Endothelial cell of hepatic sinusoid (primary cell): ENCODE measurements around the gene IDUA.

Source experiments
- in situ Hi-C: cut with HindIII; loops from 2 replicates; pipeline ENCODE4 v1.10.0; 2017; ENCODE audit warnings: low sequenced_read_pairs

Gene IDUA

DNA sequence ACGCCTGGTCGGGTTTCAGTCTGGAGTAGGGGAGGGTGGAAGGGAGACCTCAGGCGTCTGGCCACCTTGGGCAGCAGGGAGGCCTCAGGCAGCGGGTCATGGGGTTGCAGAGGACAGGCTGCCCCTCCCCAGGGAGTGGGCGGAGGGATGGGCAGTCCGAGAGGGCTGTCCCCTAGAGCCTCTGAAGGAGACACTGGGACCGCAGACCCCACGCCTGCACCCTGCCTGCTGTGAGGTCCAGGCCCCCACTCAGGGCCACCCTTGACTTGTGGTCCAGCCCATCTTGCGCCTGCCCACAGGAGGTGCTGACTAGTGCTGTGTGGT, 41.0 kb downstream of the IDUA start:
- in situ Hi-C loops = no loop called here

DNA sequence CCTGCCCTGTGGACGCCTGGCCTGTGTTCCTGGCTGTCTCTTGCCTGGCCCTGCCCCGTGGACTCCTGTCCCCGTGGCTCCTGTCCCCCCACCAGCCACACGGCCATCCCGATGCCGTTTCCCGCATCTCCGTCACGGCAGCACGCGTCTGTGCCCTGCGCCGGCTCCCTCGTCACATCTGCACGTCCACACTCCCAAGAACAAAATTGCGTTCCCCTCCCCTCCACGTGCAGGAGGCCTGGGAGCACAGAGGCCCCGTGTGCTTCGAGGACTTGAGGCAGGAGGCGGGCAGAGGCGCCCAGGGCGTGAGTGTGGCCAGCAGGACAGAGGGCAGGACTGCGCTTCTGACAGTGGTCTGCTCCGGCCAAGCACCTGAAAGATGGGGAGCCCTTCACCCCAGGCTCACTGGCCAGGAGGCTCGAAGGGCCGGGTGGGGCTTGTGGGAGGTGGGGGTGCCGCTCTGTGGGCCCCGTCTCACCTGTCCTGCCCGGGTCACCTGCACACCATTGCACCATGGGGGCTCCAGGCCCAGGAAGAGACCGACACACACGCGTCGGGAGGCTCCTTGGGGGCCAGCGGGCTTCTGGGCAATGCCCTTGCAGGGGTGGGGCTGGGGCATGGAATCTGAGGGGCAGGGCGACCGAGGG, 41.9 kb downstream of the IDUA start:
- in situ Hi-C loops = no loop called here

DNA sequence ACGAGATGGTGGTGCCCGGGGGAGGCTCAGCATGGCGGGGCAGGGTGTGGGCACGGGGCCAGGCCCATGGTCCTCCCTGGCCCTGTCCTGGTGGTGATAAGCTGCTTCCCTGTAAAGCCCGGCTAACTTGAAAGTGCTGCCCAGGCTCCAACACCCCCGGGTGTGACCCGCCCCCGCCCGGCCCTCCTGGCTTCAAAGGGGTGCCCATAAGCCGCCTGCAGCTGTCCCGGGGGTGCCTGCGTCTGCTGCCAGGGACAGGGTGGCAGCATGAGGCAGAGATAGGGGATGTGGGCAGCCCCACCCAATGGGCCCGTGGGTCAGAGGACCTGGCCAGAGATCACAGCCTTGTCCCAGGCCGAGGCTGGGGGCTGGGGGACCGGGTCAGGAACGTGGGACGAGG, 42.7 kb downstream of the IDUA start:
- in situ Hi-C loops = no loop called here

DNA sequence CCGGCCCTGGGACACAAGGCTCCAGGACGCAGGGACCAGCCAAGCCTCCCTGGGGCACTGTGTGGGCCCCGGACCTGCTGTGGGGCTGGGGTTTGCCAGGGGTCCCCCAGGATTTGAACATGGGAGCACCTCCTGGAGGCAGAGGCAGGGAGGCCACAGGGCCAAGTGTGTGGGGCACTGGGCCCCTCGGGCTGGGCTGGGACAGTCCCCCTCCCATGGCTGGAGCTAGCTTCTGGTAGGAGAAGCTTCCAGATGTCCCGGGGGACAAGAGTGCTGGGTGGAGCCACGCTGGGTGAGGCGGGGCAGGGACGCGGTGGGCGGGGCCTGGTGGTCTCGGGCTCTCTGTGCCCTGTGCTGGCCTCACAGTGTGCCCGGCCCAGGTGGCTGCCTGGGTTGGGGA, 43.2 kb downstream of the IDUA start:
- in situ Hi-C loops = loop anchor here (5.0 to 10.0 kb wide), 3 partner anchors 58 to 325 kb away; partner anchors contain the start of genes DGKQ, GAK and TMEM175

DNA sequence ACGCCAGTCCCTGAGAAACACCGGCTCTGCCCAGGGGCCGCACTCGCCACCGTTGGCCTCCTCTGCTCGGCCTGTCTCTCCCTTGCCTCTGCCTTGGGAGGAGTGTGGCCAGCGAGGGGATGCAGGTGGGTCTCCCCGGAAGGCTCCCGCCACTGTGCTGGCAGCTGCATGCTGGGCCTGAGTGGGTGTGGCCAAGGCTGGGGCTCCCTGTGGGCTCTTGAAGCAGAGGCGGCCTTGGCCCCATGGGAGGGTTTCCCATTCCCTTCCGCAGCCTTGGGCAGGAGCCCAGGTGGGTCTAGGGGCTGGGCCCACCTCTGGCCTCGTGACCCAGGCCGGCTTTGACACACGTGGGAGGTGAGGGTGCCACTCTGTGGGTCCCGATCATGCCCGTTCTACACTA, 43.7 kb downstream of the IDUA start:
- in situ Hi-C loops = loop anchor here (5.0 to 10.0 kb wide), 3 partner anchors 58 to 324 kb away; partner anchors contain the start of genes DGKQ, GAK and TMEM175

DNA sequence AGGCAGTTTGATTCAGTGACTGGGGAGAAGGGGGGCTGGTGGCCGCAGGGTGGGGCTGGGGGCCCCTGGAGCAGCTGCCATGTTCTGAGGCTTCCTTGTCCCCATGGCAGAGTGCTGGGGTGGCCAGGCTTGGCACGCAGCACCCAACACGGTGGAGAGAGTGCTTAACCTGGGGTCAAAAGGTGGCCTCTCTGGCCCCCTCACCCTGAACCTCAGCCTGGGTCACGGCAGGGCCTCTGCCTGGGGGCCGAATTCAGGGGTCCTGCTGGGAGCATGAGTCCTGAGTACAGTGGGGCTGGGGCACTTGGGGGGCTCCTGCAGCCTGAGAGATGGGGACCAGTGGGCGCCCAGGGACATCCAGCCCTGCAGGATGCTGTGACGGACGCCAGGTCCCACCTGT, 44.5 kb downstream of the IDUA start:
- in situ Hi-C loops = loop anchor here (5.0 to 10.0 kb wide), 3 partner anchors 59 to 323 kb away; partner anchors contain the start of genes DGKQ, GAK and TMEM175

DNA sequence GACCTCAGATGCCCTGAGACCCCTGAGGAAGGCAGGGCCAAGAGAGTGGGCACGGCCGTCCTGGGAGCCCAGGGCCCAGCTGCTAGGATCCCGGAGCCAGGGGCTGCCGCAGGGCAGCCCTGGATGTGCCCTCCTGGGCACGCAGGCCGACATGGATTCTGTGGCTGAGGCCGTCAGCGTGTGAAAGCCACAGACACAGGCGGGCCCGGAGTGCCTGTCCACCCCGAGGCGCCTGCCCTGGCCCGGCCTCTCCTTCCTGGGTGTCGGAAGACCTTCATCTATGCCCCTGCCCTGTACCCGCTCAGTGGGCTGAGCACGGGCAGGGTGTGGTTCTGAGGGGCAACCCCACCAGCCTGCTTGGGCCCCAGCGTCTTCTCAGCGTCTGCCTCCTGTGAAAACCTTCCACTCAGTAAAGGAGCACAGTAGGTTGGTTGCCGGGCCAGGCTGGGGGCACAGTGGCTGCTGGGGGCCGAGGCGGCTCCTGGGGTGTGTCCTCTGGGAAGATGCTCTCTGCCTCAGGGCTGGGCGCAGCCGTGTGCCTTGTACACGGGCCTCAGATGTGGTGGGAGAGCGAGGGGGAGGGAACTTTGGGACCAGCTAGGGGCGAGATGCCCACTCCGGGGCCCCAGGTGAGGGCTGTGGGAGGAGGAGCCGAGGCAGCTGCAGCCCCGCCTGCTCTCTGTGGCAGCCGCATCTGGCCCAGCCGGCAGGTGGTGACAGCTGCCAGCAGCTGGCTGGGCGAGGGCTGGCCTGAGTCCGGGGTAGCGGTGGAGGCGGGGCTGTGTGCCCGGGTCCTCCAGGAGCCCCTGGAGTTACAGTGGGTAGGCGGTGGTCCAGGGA, 45.3 kb downstream of the IDUA start:
- in situ Hi-C loops = loop anchor here (5.0 to 10.0 kb wide), 3 partner anchors 60 to 323 kb away; partner anchors contain the start of genes DGKQ, GAK and TMEM175

DNA sequence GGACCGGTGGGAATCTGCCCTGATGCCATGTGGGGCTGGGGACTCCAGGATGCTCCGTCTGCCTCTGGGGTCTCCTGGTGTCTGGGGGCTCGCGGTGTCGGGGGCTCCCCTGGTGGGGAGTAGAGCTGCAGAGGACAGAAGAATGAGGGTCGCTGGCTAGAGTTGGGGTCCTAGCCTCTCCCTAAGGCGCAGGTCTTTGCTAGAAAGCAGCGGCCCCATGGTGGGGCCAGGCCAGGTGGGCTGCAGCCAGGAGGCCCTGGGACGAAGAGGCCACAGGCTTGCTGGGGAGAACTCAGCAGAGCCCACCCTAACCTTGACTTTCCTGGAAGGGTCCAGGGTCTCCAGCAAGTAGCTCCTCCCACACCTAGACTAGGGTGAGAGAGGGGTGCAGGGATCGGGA, 46.0 kb downstream of the IDUA start:
- in situ Hi-C loops = loop anchor here (5.0 to 10.0 kb wide), 3 partner anchors 61 to 322 kb away; partner anchors contain the start of genes DGKQ, GAK and TMEM175

DNA sequence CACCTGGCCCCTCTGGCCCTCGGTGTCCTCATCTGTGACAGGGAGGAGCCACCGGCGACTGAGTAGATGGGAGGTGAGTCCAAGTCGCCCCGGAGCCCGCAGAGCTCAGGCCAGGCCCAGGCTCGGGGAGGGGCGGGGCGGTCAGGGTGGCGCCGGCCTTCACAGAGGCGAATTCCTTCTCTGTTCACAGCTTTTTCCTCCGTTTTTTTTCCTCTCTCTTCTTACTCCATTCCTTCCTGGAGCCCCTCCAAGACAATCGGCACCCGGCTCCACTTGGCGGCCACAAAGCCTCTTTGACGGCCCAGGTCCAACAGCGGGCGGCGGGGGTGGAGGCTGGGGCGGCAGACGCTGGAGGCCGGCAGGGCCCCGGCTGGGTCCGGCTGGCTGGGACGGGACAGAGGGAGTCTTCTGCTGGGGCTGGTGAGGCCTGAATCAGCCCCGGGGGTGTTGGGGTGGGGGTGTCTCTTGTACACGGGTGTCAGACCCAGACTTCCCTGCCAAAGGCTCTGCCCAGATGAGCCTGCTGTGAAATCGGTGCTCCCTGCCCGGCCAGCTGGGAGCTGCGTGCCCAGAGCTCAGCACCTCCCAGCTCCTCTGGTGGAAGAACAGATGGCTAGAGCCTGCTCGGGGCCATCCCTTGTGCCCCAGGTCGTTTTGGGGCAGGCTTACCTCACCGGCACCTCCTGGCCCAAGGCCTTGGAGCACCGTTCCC, 47.2 kb downstream of the IDUA start:
- in situ Hi-C loops = loop anchor here (5.0 to 10.0 kb wide), 3 partner anchors 62 to 321 kb away; partner anchors contain the start of genes DGKQ, GAK and TMEM175

DNA sequence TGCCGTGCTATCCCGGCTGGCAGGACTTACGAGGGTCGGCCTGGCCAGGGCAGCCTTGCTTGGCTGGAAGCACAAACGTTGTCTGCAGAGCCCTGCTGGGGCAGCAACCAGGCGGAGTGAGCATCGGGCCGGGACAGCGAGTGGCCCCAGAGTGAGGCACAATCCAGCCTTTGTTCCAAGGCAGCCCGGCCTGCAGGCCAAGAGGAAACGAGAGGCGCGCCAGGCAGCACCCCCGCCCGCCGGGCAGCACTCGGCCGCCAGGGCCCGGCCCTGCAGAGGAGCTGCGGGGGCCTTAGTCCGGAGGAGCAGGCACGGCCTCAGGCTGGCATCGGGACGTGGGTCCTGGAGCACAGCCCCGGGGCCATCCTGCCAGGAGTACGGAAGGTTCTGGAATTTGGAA, 48.7 kb downstream of the IDUA start:
- in situ Hi-C loops = loop anchor here (10.0 kb wide), 2 partner anchors 101 to 319 kb away; partner anchors contain the start of genes GAK and TMEM175

DNA sequence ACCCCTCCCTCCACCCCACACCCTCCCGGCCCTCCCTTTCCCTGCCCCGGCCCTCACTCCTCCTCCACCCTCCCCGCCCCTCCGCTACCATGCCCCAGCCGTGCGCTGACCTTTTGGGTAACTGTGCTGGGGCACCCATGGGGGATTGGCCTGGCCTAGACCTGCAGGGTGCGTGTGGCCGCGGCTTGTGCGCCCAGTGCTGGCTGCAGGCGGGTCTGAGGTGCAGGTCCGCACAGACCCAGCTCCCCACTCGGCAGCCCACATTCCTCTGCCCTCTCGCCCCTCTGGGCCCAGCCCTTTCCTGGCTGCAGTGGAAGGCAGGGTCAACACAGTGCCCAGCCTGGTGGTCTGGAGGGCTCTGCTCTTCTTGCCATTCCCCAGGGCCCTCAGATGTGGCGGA, 49.3 kb downstream of the IDUA start:
- in situ Hi-C loops = loop anchor here (10.0 kb wide), 2 partner anchors 101 to 319 kb away; partner anchors contain the start of genes GAK and TMEM175

DNA sequence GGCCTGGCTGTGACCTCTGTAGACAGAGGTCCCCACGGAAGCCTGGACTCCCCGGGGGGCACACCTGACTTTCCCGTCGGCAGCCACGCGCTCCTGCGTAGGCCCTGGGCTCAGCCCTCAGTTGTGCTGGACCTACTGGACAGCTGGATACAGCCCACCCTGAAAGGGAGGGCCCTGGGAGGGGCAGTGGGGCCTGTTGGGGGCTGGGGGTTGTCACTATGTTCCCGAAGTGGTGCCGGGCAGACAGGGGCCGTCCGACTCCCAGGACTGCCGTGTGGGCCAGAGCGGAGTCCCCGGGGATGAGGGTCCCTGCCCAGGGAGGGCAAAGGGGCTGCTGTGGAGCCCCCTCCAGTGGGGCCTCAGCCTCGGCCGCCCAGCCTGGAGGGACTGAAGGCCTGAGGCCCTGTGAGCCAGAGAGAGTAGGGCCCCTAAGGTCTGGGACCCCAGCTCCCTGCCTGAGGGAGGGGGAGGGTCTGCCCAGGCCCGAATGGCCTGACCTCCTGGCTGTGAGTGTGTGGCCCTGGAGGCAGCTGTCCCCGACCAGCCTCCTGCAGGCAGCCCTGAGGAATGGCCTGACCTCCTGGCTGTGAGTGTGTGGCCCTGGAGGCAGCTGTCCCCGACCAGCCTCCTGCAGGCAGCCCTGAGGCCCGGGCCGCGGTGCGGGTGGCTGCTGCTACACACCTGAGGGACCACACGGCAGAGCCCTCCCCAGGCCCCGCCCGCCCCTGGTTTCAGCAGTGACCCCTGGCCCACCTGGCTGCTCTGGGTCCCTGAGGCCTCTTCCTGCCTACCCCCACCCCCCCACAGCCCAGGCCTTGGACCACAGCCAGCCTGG, 50.3 kb downstream of the IDUA start:
- in situ Hi-C loops = loop anchor here (10.0 kb wide), 2 partner anchors 102 to 318 kb away; partner anchors contain the start of genes GAK and TMEM175

DNA sequence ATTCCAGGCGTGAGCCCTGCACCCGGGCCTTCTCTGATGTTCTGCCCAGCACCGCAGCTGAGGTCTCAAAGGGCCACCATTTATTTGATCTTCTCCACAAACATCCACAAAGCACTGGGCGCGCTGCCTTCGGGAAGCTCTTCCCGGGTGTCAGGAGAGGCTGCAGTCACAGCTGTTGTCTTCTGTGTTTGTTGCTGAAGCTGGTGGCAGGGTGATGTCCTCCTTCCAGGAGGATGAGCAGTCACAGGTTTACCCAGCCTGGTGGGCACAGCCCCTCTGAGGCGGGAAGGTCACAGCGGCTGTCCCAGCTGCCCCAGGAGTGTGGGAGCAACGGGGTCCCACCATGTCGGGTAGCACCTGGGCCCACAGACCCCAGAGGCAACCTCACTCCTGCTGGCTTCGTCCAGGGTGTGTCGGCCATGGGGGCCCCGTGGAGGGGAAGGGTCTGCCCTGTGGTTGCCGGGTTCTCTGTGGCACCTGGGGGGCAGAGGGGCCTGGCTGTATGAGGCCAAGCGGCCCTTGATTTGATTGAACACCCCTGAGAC, 52.2 kb downstream of the IDUA start:
- in situ Hi-C loops = loop anchor here (10.0 kb wide), 2 partner anchors 104 to 316 kb away; partner anchors contain the start of genes GAK and TMEM175

DNA sequence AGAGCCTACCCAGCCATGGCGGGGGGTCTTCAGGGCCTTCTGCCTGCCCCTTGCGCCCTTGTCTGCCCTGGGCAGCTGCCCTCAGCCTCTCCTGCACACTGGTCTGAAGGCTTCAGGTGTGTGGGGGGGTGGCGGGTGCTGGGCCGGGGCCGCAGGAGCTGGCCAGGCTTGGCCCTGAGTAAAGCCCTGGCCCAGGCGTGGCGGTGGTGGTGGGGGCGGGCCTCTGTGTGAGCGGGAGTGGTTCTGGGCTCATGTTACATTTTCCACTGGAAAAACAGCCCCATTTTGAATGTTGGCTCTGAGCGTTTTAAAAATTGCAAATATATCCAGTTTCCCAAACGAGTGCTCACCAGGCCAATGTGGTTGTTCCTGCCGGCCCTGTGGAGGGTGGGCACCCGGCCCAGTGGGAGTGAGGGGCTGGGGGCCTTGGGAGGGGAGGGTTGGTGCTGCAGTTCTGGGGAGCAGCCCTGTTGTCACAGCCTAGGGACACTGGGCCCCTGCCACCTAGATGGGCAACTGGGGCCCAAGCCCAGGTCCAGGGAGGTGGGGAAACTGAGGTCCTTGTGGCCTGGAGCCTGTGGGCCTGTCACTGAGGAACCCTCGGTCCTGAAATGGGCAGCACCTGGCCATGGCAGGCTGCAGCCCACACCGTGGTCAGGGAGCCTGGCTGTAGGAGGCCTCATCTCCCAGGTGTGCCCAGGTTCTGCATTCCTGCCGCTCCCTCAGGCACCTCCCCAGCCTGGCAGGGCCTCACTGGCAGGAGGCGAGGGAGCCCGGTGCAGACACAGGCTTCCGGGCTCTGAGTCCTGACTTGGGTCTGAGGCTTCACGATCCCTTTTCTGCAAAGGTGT, 52.9 kb downstream of the IDUA start:
- in situ Hi-C loops = loop anchor here (10.0 kb wide), 2 partner anchors 105 to 315 kb away; partner anchors contain the start of genes GAK and TMEM175

DNA sequence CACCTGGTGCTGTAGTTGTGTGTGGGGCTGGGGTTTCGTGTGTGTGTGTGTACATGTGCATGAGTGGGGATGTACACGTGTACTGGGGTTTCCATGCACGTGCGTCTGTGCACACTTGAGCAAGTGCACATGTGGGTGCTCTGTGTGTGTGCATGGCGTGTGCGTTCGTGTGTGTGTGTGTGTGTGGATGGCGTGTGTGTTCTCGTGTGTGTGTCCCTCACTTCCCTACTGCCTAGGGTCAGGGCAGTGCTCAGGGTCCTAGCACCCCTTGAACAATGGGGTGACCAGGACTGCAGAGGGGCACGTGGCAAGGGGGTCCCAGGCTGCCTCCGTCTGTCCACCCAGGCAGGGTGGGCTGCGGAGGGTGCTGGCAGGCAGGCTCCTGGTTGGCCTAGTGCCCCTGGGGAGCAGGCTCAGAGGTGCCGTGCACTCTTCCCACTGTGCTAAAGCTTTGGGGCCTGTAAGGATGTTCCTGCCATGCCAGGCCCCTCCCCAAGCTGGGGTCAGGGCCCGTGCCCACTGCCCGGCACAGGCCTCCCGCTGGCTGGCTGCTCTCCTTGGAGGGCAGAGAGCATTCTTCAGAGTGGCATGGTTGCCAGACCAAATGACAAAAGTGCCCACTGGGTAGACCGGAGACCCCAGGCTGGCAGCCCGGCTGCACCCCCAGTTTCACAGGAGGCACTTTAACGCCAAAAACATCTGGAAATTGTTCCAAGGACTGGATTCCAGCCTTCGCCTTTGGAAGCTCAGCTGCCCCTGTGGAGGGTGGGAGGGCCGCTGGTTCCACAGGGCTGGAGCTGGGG, 53.7 kb downstream of the IDUA start:
- in situ Hi-C loops = no loop called here

DNA sequence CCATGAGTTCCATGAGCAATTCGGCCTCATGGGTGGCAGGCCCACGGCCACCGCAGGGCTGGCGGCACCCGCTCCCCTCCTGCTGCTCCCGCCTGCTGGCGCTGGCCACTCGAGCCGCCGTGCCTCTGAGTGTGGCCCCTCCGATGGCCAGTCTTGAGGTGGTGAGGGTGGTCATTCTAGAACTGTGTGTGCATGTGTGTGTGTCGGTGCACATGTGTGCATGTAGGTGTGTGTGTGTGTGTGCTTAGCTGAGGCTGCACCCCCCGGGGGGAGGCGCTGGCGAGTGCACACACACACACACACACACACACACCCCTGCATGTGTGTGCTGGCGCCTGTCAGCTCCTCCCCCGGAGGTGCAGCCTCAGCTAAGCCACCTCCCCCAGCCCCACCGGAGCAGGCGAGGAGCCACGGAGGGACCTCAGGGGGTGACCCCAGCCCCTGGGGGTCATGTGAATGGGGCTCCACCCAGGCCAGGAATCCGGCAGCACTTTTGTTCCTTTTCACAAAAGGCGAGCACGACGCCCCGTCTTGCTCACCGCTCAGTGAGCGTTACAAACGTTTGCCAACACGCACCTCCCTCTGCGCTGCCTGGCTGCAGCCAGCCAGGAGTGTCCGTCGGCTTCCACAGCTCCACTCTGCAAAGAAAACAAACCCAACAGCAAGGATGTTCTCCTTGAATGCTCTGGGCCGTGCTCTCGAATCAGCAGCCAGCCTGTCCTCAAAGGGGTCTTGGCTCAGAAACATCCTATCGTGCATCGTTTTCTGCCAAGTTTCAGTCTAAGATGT, 54.5 kb downstream of the IDUA start:
- in situ Hi-C loops = no loop called here

DNA sequence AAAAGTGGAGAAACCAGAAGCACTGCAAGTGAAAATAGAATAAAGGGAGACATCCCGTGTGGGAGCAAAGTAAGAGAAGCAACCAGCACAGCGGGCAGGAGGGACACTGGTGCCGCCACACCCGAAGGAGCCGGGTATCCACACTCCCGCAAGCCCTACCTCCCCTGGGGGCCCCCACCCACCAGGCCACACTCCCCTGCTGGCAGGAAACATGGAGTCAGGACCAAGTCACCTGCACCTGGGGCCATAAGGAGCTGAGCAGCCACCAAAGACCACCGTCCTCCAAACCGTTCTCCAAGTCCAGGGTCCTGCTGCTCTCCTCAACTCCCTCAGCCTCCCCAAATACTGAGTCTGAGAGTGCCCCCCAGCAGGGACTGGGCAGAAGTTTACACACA, 55.1 kb downstream of the IDUA start:
- in situ Hi-C loops = no loop called here
